ENCODE measurements around the gene C10orf120.
A peak's percentile ranks its signal among the peaks of the same experiment; 100 is the strongest.

The C10orf120 gene

GRCh38 chr10:122703483-122704448 lies 4.1 kb upstream of the C10orf120 start:
- DNase-seq (ENCODE audit: low spot score) = peak; percentile 52

GRCh38 chr10:122702275-122702674 lies 2.6 kb upstream of the C10orf120 start:
- no peak for DNase-seq (ENCODE audit: low spot score)

GRCh38 chr10:122701652-122702051 lies 2.0 kb upstream of the C10orf120 start:
- DNase-seq (ENCODE audit: low spot score) = no peak

GRCh38 chr10:122696687-122697086 lies 3.0 kb downstream of the C10orf120 start:
- no peak for DNase-seq (ENCODE audit: low spot score)

GRCh38 chr10:122692744-122693143 lies 6.9 kb downstream of the C10orf120 start:
- DNase-seq (ENCODE audit: low spot score) = no peak

- no peak for DNase-seq (ENCODE audit: low spot score)
These were observed 10.4 kb downstream of the C10orf120 start for GRCh38 chr10:122689146-122689820.

- DNase-seq (ENCODE audit: low spot score) = no peak
These were observed 11.2 kb downstream of the C10orf120 start for GRCh38 chr10:122688293-122688989.

GRCh38 chr10:122682522-122682921 lies 17.1 kb downstream of the C10orf120 start:
- DNase-seq (ENCODE audit: low spot score) = no peak

- no peak for DNase-seq (ENCODE audit: low spot score)
These were observed 21.4 kb downstream of the C10orf120 start for GRCh38 chr10:122678266-122678665.

GRCh38 chr10:122675278-122675677 lies 24.4 kb downstream of the C10orf120 start:
- DNase-seq (ENCODE audit: low spot score) = no peak

GRCh38 chr10:122674781-122675180 lies 24.9 kb downstream of the C10orf120 start:
- no peak for DNase-seq (ENCODE audit: low spot score)

- DNase-seq (ENCODE audit: low spot score) = no peak
These were observed 25.9 kb downstream of the C10orf120 start for GRCh38 chr10:122673731-122674130.

- DNase-seq (ENCODE audit: low spot score) = no peak
These were observed 26.4 kb downstream of the C10orf120 start for GRCh38 chr10:122673269-122673668.

GRCh38 chr10:122672655-122673054 lies 27.0 kb downstream of the C10orf120 start:
- DNase-seq (ENCODE audit: low spot score) = no peak

GRCh38 chr10:122671355-122671754 lies 28.3 kb downstream of the C10orf120 start:
- DNase-seq (ENCODE audit: low spot score) = no peak

- no peak for DNase-seq (ENCODE audit: low spot score)
These were observed 29.8 kb downstream of the C10orf120 start for GRCh38 chr10:122669842-122670241.

GRCh38 chr10:122669045-122669444 lies 30.6 kb downstream of the C10orf120 start:
- no peak for DNase-seq (ENCODE audit: low spot score)

- no peak for DNase-seq (ENCODE audit: low spot score)
These were observed 33.7 kb downstream of the C10orf120 start for GRCh38 chr10:122665946-122666345.

GRCh38 chr10:122665329-122665860 lies 34.3 kb downstream of the C10orf120 start:
- DNase-seq (ENCODE audit: low spot score) = no peak

GRCh38 chr10:122664501-122664900 lies 35.1 kb downstream of the C10orf120 start:
- no peak for DNase-seq (ENCODE audit: low spot score)

- no peak for DNase-seq (ENCODE audit: low spot score)
These were observed 36.0 kb downstream of the C10orf120 start for GRCh38 chr10:122663516-122664130.

- DNase-seq (ENCODE audit: low spot score) = no peak
These were observed 37.4 kb downstream of the C10orf120 start for GRCh38 chr10:122662231-122662630.

Data from SW480 (cell line).